ENCODE data around the gene BLCAP.
"Not testable (repeated sequence)": the region's sequence is repeated elsewhere in the genome, so short reads cannot be mapped to it uniquely, and the experiment has no call there.

Gene BLCAP

DNA sequence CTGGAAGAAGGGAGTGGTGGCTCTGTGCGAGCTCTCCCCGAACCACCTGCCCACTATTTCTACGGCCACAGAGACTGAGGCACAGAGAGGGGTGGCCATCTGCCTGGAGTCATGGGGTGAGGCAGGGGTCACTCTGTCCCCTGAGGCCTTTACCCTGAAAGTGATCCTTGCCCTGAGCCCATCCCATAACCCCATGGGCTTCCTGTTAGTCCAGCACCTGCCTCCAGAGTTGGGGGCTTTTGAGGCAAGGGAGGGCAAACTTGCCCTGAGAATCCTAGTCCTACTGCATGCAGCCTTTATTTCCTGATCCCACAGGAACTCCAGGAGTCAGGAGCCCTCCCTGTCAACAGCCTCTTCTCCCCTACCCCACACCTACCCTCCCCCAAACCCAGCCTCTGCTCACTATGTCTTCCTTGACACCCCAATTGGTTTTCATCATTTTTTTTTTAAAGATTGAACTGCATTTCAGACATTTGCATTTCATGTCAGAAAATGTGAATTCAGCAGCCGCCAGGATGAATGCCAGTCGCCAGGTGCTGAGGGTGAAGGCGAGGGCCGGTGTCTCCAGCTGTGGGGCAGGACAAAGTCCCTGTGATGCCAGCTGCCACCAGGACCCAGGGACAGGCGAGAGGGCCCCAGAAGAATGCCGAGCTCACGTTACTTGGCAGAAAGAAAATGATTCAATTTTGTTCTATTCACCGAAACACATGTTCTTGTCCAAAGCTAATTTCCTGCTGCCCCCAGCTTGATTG is 54.3 kb downstream of the BLCAP start:
- no peak overlapping the region for H3K4me2 ChIP-seq (ENCODE audit: low read length)
- no peak overlapping the region for H3K4ac ChIP-seq (ENCODE audit: low read depth, low read length)
- no peak overlapping the region for H2BK5ac ChIP-seq (ENCODE audit: low read length)
- H3K56ac ChIP-seq (ENCODE audit: low read length): no peak overlapping the region
- no peaks in the 10 kb centered on the region for H3K79me2 ChIP-seq (ENCODE audit: control insufficient read depth, insufficient read depth, low read length)
- no peak overlapping the region for H3K4me3 ChIP-seq (ENCODE audit: low read length)
- H3K4me1 ChIP-seq (ENCODE audit: control insufficient read depth, low read depth, low read length): no peaks in the 10 kb centered on the region
- no peak overlapping the region for H2BK15ac ChIP-seq (replicated peaks; ENCODE audit: low read depth)
- no peak overlapping the region for H3K18ac ChIP-seq (ENCODE audit: low read length)
- H2BK120ac ChIP-seq (ENCODE audit: low read depth, low read length): no peak overlapping the region
- WGBS (ENCODE audit: extremely low coverage, insufficient coverage, low lambda C conversion rate): no CpG with 5 or more reads among the region's 11 CpGs
- no peaks in the 10 kb centered on the region for H3K79me1 ChIP-seq (ENCODE audit: low read length)
- H2AK5ac ChIP-seq (ENCODE audit: low read length): no peak overlapping the region
- H3K36me3 ChIP-seq (ENCODE audit: control insufficient read depth, insufficient read depth, low read length): no peaks in the 10 kb centered on the region
- H4K5ac ChIP-seq (ENCODE audit: low read length): no peak overlapping the region
- H3K9ac ChIP-seq (ENCODE audit: low read length): no peak overlapping the region
- H4K8ac ChIP-seq (ENCODE audit: low read depth, low read length): no peak overlapping the region
- no peaks in the 10 kb centered on the region for H3K27me3 ChIP-seq (ENCODE audit: insufficient read depth, low read length, poor library complexity)
- no peak for DNase-seq
- H3K27ac ChIP-seq (ENCODE audit: low read depth, low read length): no peak overlapping the region
- no peak overlapping the region for H3K23ac ChIP-seq (ENCODE audit: low read length)

DNA sequence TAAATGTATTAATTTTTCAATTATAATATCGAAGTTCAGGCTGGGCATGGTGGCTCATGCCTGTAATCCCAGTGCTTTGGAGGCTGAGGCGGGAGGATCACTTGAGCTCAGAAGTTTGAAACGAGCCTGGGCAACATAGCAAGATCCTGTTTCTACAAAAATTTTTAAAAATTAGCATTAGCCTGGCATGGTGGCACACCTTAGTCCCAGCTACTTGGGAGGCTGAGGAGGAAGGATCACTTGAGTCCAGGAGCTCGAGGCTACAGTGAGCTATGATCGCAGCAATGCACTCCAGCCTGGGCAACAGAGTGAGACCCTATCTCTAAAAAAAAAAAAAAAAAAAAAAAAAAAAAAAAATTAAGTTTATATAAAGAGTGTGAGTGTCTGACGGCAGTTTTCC is 55.2 kb downstream of the BLCAP start:
- not testable (repeated sequence) for H3K27me3 ChIP-seq (ENCODE audit: insufficient read depth, low read length, poor library complexity); H2BK5ac ChIP-seq (ENCODE audit: low read length); H3K4me2 ChIP-seq (ENCODE audit: low read length); H4K5ac ChIP-seq (ENCODE audit: low read length); H4K8ac ChIP-seq (ENCODE audit: low read depth, low read length); H3K9ac ChIP-seq (ENCODE audit: low read length); H3K56ac ChIP-seq (ENCODE audit: low read length); H3K4me3 ChIP-seq (ENCODE audit: low read length); H2AK5ac ChIP-seq (ENCODE audit: low read length); H3K36me3 ChIP-seq (ENCODE audit: control insufficient read depth, insufficient read depth, low read length); H3K27ac ChIP-seq (ENCODE audit: low read depth, low read length); DNase-seq; H3K79me1 ChIP-seq (ENCODE audit: low read length); H3K4me1 ChIP-seq (ENCODE audit: control insufficient read depth, low read depth, low read length); H3K18ac ChIP-seq (ENCODE audit: low read length); H2BK15ac ChIP-seq (replicated peaks; ENCODE audit: low read depth); H2BK120ac ChIP-seq (ENCODE audit: low read depth, low read length); H3K79me2 ChIP-seq (ENCODE audit: control insufficient read depth, insufficient read depth, low read length); H3K4ac ChIP-seq (ENCODE audit: low read depth, low read length); H3K23ac ChIP-seq (ENCODE audit: low read length)
- WGBS (ENCODE audit: extremely low coverage, insufficient coverage, low lambda C conversion rate): no CpG with 5 or more reads among the region's 6 CpGs

DNA sequence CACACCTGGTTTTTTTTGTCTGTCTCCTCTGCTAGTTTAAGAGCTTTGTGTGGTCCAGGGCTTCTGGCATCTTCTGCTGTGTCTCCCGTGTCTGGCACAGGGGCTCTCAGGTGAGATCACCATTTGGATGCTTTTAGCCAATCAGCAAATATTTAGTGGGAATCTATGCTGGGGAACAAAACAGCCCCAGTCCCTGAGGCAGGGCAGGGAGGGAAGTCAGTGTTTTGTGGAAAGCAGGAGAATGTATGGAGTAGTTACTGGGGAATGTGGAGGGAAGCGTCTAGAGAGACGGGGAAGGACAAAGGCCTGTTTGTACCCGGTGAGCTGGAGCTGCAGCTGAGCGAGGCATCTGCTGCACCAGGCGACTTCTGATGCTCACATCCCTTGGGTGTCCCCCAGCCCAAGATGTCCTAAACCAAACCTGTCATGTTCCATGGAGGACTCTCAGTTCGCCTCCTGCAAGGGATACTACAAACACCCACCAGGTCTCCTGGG is 55.9 kb downstream of the BLCAP start:
- H4K8ac ChIP-seq (ENCODE audit: low read depth, low read length): no peak overlapping the region
- H3K4me1 ChIP-seq (ENCODE audit: control insufficient read depth, low read depth, low read length): no peaks in the 10 kb centered on the region
- H3K27me3 ChIP-seq (ENCODE audit: insufficient read depth, low read length, poor library complexity): no peaks in the 10 kb centered on the region
- no peak overlapping the region for H3K18ac ChIP-seq (ENCODE audit: low read length)
- no peak overlapping the region for H3K56ac ChIP-seq (ENCODE audit: low read length)
- peak; percentile 11 for DNase-seq
- no peak overlapping the region for H2BK5ac ChIP-seq (ENCODE audit: low read length)
- no CpG with 5 or more reads among the region's 7 CpGs for WGBS (ENCODE audit: extremely low coverage, insufficient coverage, low lambda C conversion rate)
- no peak overlapping the region for H3K27ac ChIP-seq (ENCODE audit: low read depth, low read length)
- H3K4ac ChIP-seq (ENCODE audit: low read depth, low read length): no peak overlapping the region
- H3K9ac ChIP-seq (ENCODE audit: low read length): no peak overlapping the region
- no peak overlapping the region for H3K4me3 ChIP-seq (ENCODE audit: low read length)
- no peak overlapping the region for H2BK120ac ChIP-seq (ENCODE audit: low read depth, low read length)
- H3K79me1 ChIP-seq (ENCODE audit: low read length): no peaks in the 10 kb centered on the region
- no peak overlapping the region for H2AK5ac ChIP-seq (ENCODE audit: low read length)
- no peaks in the 10 kb centered on the region for H3K79me2 ChIP-seq (ENCODE audit: control insufficient read depth, insufficient read depth, low read length)
- no peak overlapping the region for H3K23ac ChIP-seq (ENCODE audit: low read length)
- H3K4me2 ChIP-seq (ENCODE audit: low read length): no peak overlapping the region
- no peak overlapping the region for H2BK15ac ChIP-seq (replicated peaks; ENCODE audit: low read depth)
- no peaks in the 10 kb centered on the region for H3K36me3 ChIP-seq (ENCODE audit: control insufficient read depth, insufficient read depth, low read length)
- no peak overlapping the region for H4K5ac ChIP-seq (ENCODE audit: low read length)

DNA sequence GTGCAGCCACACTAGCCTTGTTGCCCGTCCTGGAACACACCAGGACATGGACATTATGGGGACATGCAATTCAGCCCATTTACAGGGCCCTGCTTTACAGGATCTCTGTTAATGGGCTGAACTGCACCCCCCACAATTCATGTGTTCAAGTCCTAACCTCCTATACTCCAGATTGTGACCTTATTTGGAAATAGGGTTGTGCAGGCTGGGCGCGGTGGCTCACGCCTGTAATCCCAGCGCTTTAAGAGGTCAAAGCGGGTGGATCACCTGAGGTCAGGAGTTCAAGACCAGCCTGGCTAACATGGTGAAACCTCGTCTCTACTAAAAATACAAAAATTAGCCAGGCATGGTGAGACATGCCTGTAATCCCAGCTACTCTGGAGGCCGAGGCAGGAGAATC is 57.5 kb downstream of the BLCAP start:
- H3K27ac ChIP-seq (ENCODE audit: low read depth, low read length); H3K4me2 ChIP-seq (ENCODE audit: low read length); H3K4me3 ChIP-seq (ENCODE audit: low read length); H3K9ac ChIP-seq (ENCODE audit: low read length); H3K27me3 ChIP-seq (ENCODE audit: insufficient read depth, low read length, poor library complexity); DNase-seq; H2BK15ac ChIP-seq (replicated peaks; ENCODE audit: low read depth); H4K8ac ChIP-seq (ENCODE audit: low read depth, low read length); H3K56ac ChIP-seq (ENCODE audit: low read length); H3K36me3 ChIP-seq (ENCODE audit: control insufficient read depth, insufficient read depth, low read length); H3K18ac ChIP-seq (ENCODE audit: low read length); H2BK5ac ChIP-seq (ENCODE audit: low read length); H3K79me1 ChIP-seq (ENCODE audit: low read length); H2AK5ac ChIP-seq (ENCODE audit: low read length); H2BK120ac ChIP-seq (ENCODE audit: low read depth, low read length); H3K4me1 ChIP-seq (ENCODE audit: control insufficient read depth, low read depth, low read length); H3K4ac ChIP-seq (ENCODE audit: low read depth, low read length); H4K5ac ChIP-seq (ENCODE audit: low read length); H3K79me2 ChIP-seq (ENCODE audit: control insufficient read depth, insufficient read depth, low read length); H3K23ac ChIP-seq (ENCODE audit: low read length): not testable (repeated sequence)
- WGBS (ENCODE audit: extremely low coverage, insufficient coverage, low lambda C conversion rate): no CpG with 5 or more reads among the region's 8 CpGs

DNA sequence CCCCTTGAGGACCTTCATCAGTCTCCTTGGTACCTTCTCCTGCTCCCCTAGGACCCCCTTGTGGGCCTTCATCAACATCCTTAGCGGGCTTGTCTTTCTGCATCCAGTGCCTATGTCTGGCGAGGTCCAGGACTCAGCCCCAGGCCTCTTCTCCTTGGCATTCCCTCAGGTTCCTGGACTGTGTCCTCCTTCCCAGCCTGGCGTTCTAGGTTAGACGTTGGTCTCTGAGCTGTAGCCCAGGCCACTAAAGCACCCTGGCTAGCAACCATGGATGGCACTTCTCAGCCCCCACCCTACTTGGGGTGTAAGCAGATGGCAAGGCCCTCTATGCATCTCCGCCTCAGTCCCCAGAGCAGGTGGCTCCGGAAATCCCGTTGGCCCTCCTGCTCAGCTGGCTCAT is 58.1 kb downstream of the BLCAP start:
- H3K4me1 ChIP-seq (ENCODE audit: control insufficient read depth, low read depth, low read length): no peaks in the 10 kb centered on the region
- DNase-seq: no peak
- H3K18ac ChIP-seq (ENCODE audit: low read length): no peak overlapping the region
- H3K56ac ChIP-seq (ENCODE audit: low read length): no peak overlapping the region
- no peaks in the 10 kb centered on the region for H3K27me3 ChIP-seq (ENCODE audit: insufficient read depth, low read length, poor library complexity)
- no peak overlapping the region for H2BK15ac ChIP-seq (replicated peaks; ENCODE audit: low read depth)
- no CpG with 5 or more reads among the region's 7 CpGs for WGBS (ENCODE audit: extremely low coverage, insufficient coverage, low lambda C conversion rate)
- no peak overlapping the region for H3K23ac ChIP-seq (ENCODE audit: low read length)
- no peak overlapping the region for H3K27ac ChIP-seq (ENCODE audit: low read depth, low read length)
- H3K79me2 ChIP-seq (ENCODE audit: control insufficient read depth, insufficient read depth, low read length): no peaks in the 10 kb centered on the region
- H3K36me3 ChIP-seq (ENCODE audit: control insufficient read depth, insufficient read depth, low read length): no peaks in the 10 kb centered on the region
- H3K9ac ChIP-seq (ENCODE audit: low read length): no peak overlapping the region
- H2BK5ac ChIP-seq (ENCODE audit: low read length): no peak overlapping the region
- no peak overlapping the region for H4K5ac ChIP-seq (ENCODE audit: low read length)
- no peak overlapping the region for H2AK5ac ChIP-seq (ENCODE audit: low read length)
- no peaks in the 10 kb centered on the region for H3K79me1 ChIP-seq (ENCODE audit: low read length)
- H3K4ac ChIP-seq (ENCODE audit: low read depth, low read length): no peak overlapping the region
- H4K8ac ChIP-seq (ENCODE audit: low read depth, low read length): no peak overlapping the region
- no peak overlapping the region for H3K4me2 ChIP-seq (ENCODE audit: low read length)
- no peak overlapping the region for H3K4me3 ChIP-seq (ENCODE audit: low read length)
- H2BK120ac ChIP-seq (ENCODE audit: low read depth, low read length): no peak overlapping the region

DNA sequence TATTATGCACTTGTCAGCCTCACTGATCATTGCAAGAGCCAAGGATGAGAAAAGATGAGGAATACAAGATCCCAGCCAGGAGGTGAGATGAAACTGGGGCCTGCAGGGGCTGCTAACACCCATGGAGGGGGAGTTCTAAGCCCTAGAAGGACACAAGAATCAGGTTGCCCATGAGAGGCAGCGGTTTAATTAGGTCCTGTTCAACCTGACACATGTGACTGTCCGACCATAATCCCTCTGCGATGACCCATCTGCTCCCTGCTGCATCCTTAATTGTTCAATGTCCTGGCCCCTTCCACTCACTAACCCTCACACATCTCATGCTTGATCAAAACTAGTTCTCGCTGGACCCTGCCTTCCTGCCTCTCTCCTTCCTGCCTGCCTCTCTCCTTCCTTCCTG is 58.8 kb downstream of the BLCAP start:
- WGBS (ENCODE audit: extremely low coverage, insufficient coverage, low lambda C conversion rate): no CpG with 5 or more reads among the region's 4 CpGs
- H3K4ac ChIP-seq (ENCODE audit: low read depth, low read length): no peak overlapping the region
- no peak overlapping the region for H3K9ac ChIP-seq (ENCODE audit: low read length)
- H3K4me2 ChIP-seq (ENCODE audit: low read length): no peak overlapping the region
- no peak overlapping the region for H2BK15ac ChIP-seq (replicated peaks; ENCODE audit: low read depth)
- no peak overlapping the region for H3K18ac ChIP-seq (ENCODE audit: low read length)
- H3K79me1 ChIP-seq (ENCODE audit: low read length): no peaks in the 10 kb centered on the region
- H3K27ac ChIP-seq (ENCODE audit: low read depth, low read length): no peak overlapping the region
- H2BK120ac ChIP-seq (ENCODE audit: low read depth, low read length): no peak overlapping the region
- no peak overlapping the region for H3K23ac ChIP-seq (ENCODE audit: low read length)
- H2AK5ac ChIP-seq (ENCODE audit: low read length): no peak overlapping the region
- no peak for DNase-seq
- H4K8ac ChIP-seq (ENCODE audit: low read depth, low read length): no peak overlapping the region
- no peaks in the 10 kb centered on the region for H3K79me2 ChIP-seq (ENCODE audit: control insufficient read depth, insufficient read depth, low read length)
- no peak overlapping the region for H3K4me3 ChIP-seq (ENCODE audit: low read length)
- H3K27me3 ChIP-seq (ENCODE audit: insufficient read depth, low read length, poor library complexity): no peaks in the 10 kb centered on the region
- no peaks in the 10 kb centered on the region for H3K4me1 ChIP-seq (ENCODE audit: control insufficient read depth, low read depth, low read length)
- H2BK5ac ChIP-seq (ENCODE audit: low read length): no peak overlapping the region
- H3K36me3 ChIP-seq (ENCODE audit: control insufficient read depth, insufficient read depth, low read length): no peaks in the 10 kb centered on the region
- H4K5ac ChIP-seq (ENCODE audit: low read length): no peak overlapping the region
- no peak overlapping the region for H3K56ac ChIP-seq (ENCODE audit: low read length)
